ENCODE data around the gene ZNF830.
"Not testable (repeated sequence)": the region's sequence is repeated elsewhere in the genome, so short reads cannot be mapped to it uniquely, and the experiment has no call there.

The ZNF830 gene

DNA sequence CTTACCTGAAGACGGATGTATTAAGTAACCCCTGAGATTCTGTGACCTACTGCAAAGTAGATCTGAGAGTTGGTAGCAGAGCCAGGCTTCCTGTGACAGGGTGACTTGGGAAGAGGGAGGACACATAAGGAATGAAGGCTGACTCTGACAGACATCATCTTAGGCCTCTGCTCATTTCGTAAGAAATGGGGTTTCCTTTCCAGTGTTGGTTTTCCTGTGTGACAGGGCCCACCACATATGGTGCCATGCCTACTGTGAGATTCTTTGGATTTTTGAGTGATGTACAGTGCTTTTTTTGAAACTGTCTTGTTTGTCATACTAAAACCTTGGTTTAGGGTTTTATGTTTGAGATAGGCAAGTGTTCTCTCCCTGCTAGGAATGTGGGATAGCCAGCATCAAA, 31.7 kb downstream of the ZNF830 start:
- DNase-seq = no peak

DNA sequence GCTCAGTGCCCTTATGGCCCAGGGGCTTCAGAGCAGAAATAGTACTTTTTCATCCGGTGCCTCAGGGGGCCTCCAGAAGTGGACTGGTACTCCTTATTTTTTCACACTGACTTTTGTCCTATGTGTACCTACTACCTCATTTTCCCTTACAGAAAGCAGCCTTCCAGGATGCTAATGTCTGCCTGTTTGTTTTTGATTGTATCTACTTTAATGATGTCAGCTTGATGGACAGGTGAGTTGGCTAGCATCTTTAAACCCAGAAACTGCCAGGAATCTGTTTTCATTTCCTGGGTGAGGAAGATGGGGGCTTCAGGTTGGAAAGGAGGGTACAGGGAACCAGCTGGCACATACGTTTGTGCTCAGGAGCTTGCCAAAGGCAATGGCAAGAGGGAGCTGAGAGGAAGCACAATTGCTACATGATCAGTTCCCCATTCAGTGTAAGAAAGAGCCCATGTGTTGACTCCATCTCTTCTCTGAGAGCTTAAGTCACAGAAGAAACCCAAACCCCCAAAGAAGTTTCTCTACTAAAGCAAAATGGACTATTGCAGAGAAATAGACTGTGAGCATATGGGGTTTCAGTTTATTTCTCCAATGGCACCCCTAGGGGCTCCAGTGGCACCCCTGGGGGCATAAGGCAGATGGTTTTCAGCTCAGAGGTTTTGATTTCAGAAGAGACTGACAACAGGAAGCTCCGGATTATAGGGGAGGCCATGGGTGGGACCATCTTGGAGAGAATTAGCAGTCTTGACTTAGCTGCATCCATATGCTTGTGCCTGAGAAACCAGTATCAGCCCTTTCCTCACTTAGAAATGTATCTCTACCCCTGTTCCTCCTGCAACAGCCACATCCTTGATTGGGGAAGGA, 35.3 kb downstream of the ZNF830 start:
- DNase-seq = no peak

DNA sequence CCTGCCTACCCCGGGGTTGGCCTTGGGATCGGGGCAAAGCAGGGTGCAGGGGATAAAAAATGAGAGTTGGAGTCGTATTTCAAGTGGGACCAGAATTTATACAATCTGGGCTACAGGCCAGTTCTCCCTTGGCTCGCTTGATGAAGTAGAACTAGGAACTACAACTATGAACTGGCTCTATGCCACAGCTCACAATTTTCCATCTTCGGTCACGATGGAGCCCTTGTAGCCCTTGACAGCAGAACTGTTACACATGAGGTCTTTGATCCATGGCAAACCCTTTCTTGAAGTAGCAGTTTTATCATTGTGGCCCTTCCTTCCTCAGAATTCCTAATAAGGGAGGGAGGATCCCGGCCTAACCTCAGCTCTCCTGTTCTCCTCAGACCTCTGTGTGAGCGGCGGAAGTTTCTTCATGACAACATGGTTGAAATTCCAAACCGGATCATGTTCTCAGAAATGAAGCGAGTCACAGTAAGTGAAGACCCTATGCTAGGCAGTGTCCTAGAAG, 36.1 kb downstream of the ZNF830 start:
- no peak for DNase-seq

DNA sequence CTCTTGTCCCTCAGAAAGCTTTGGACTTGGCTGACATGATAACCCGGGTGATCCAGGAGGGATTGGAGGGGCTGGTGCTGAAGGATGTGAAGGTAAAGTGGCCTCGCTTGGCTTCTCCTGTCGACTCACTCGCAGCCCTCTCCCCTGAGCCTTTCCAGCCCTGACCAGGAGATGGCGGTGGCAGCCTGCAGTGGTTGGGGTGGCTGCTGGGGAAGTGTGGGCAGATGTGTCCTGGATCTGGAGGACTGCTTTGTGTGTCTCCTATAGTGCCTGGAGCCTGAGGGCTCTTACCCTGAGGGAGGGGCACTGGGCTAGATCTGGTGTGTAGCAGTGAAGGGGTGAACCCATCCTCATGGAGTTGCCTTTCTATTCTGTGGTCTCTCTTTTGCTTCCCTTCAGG, 36.9 kb downstream of the ZNF830 start:
- peak; percentile 12 for DNase-seq

DNA sequence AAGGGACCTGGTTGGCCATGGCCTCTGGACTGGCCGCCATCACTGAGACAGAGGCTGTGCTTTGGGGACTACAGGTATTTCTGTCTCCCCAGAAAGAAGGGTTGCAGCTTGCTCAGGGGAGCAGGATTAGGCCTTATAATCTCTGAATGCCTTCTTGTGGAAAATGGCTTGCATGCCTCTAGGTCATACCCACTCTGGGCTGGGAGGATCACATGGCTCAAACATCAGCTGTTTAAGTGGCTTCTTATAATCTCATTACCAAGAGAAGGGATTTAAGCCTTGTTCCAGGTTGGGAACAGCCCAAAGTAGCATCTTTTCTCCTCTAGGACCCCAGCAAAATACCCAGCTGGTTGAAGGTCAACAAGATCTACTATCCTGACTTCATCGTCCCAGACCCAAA, 38.1 kb downstream of the ZNF830 start:
- DNase-seq = no peak

DNA sequence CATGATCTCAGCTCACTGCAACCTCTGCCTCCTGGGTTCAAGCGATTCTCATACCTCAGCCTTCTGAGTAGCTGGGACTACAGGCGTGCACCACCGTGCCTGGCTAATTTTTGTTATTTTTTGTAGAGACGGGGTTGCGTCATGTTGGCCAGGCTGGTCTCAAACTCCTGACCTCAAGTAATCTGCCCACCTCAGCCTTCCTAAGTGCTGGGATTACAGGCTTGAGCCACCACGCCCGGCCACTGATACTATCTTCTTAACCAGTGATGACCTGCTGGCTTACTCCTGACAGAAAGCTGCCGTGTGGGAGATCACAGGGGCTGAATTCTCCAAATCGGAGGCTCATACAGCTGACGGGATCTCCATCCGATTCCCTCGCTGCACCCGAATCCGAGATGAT, 39.6 kb downstream of the ZNF830 start:
- not testable (repeated sequence) for DNase-seq

DNA sequence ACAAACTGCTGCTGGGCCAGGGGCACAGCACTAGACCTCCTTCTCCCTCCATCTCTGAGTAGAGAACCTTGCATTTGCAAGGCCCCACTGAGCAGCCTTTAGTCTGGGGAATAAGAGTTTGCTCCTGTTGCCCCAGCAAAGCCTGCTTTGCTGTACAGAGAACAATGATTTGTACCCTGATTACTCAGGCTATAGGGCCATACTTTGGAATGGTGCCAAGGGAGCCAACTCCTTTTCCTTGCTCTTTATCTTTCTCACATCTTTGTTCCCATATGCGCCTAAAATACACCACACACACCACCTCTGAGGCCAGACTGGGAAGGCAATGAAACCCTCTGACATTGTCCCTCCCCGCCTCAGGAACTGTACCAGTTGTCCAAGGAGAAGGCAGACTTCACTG, 40.2 kb downstream of the ZNF830 start:
- no peak for DNase-seq

DNA sequence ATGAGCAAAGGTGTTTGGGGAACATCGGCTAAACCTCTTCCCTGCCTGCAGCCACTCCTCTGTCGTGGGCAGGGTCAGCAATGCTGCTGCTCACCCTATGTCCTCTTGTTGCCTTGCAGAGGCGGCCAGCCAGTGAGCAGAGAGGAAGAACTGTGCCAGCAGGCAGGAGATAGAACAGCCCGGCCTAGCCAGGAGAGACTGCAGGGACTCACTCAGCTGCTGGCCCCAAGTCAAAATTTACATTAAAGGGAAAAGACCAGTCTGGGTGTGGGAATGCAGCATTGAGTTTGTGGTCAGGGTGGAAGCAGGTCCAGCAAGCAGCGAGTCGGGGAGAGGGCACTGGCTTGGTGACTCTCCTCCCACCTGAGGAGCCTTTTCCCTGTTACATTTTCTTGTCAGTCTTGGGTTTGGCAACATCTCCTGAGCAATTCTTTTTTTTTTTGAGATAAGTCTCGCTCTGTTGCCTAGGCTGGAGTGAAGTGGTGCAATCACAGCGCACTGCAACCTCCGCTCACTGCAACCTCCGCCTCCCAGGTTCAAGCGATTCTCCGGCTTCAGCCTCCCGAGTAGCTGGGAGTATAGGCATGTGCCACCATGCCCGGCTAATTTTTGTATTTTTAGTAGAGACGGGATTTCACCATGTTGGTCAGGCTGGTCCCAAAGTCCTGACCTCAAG, 41.7 kb downstream of the ZNF830 start:
- DNase-seq = no peak

DNA sequence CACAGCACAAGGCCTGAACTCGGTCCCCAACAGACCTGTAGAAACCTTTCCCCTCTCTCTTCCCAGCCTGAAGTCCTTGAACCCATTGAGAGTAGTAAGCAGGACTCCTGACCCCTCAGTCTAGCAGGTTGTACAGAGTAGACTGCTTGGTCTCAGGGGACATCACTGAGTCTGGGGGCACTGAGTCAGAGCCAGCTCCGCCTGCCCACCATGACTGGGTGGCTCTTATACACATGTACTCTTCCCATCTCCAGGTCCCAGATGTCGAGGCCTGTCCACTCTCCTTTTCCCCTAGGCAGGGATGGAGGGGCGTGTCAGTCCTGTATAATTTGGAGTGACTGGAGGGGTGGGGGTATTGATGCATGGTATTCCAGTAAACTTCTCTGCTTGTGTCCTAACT, 42.4 kb downstream of the ZNF830 start:
- DNase-seq = no peak

DNA sequence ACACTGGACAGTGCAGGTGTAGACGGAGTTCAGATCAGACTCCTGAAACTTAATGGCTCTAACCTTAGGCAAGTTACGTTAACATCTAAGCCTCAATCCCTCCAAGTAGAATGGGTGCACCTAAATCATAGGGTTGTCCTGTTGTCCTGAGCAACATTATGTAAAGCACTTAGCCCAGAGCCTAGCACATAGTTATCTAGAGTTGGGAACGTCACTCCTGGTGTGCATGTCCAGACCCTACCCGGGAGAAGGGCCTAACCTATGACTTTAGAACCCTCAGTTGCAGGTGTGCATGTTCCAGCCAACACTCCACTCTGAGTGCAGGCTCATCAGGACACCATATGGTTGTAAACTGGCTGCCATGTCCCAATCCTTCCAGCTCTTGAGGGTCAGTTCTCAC, 45.0 kb downstream of the ZNF830 start:
- DNase-seq = no peak

DNA sequence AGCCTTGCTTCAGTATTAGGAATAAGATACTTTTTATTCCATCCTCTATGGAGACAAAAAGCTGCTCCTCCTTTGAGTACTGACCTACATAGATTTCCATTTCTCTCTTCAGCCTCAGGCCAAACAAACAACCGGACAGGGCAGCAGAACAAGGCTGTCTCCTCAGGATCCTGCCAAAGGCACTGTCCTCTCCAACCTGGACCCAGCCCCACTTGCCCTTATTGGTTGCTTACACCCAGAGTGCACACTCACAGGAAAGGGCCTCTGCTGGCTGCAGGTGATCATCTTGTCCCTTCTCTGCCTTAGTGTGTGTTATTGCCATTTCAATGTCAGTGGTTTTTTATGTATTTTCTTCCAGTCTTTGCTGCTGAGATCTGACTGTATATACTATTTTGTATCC, 45.6 kb downstream of the ZNF830 start:
- DNase-seq = no peak

DNA sequence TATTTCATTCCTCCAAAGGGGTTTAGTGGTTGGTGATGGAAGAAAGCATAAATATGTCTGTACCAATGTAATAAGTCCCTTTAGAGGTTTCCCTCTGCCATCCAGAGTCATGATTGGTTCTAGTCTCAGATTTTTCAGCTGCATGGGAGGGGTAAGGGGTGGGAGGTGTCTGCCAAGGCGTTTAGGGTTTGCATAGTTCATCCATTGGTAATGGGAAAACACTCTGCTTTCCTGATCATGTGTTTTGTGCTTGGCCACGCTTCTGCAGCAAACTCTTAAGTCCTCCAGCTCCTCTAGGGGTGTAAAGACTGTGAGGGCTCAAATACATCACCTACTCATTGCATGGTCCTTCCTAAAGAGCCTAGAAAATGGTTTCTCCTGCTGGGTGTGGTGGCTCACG, 48.8 kb downstream of the ZNF830 start:
- no peak for DNase-seq

DNA sequence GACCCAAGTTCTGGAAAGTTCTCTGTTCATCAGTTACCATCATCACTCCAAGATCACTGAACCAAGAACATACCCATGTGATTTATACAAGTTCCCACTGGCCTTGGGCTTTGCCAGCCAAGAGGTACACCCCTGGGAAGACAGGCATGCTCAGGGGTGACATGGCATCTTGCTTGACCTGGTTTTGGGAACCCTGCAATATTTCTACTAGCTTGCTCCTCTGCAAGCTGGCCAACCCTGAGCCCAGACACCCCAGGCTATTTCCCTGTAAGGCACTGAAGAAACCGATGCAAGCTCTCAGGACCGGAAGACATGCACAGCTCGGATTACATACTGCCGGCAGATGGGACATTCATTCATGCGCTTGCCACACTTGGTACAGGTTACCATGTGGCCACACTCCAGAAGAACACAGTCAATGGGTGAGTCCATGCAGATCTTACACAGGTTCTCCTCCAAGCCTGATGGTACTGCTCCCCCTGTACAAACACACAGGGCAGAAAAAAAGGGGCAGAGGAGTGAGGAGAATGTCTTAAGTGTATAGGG, 50.4 kb downstream of the ZNF830 start:
- DNase-seq = no peak

All from NCI-H526 treated with DMSO at 0.1 percent for 48 hours (cell line).